ENCODE measurements around the gene ST14. TPM values are rescaled to one million over a fixed set of nuclear protein-coding genes. Genes with fewer than 3 reads are reported as not detected.

ST14 gene
- total and polyA plus RNA-seq, 10 of the 15 experiments (the other 5 are each of a cell fraction or from before 2014, with no cell fraction given), result 0.02 to 3.9 (median 0.73) TPM; not detected in 2

- TF ChIP-seq CEBPZ (IDR thresholded peaks at IDR 0.05; ENCODE audit: low read depth, low read length), result no peak
- TF ChIP-seq CHD1 (IDR thresholded peaks at IDR 0.05; ENCODE audit: low read depth, low read length), result no peak
Observed at GRCh38 chr11:130146796-130147195, 12.8 kb upstream of the ST14 start (continued).

- BruUV-seq (replicated peaks), result no TSS peak
- RAD21 ChIA-PET (ENCODE audit: unreplicated experiment), result no interaction called here
- H3K9me3 ChIP-seq (replicated peaks; ENCODE audit: control insufficient read depth, insufficient read depth, low read length), result no peaks in the 10 kb centered on the region; the same call in 2 of the 3 replicates
- H3K79me2 ChIP-seq (ENCODE audit: control insufficient read depth, insufficient read depth, low read length), result no peaks in the 10 kb centered on the region
- intact Hi-C loops (cut with micrococcal nuclease; ENCODE audit: unreplicated experiment) (loop anchor here (5.0 kb wide), 1 partner anchor 33 kb away; no protein-coding TSS in a partner anchor), in situ Hi-C loops (cut with MboI) (no loop called here)
- H3K27ac ChIP-seq (ENCODE audit: control insufficient read depth, insufficient read depth), result no peak overlapping the region
- SMC1A ChIA-PET (ENCODE audit: uncharacterized antibody, unreplicated experiment), result interaction anchor here (0.8 to 5.0 kb wide), 4 partner anchors 10 to 27 kb away, joined by 3 to 33 read pairs (median 8); partner anchors contain the start of gene ST14
- no peak; the same call in 2 of the 3 replicates for ATAC-seq
- no peaks in the 10 kb centered on the region for H3K27me3 ChIP-seq (replicated peaks in 1 of 2; ENCODE audit: control insufficient read depth in 2 of 2, insufficient read depth in 2 of 2, low read length in 1 of 2)
- peaks cover 59% of the 10 kb centered on the region for H3K4me1 ChIP-seq (ENCODE audit: control insufficient read depth, insufficient read depth, low read length)
- H3K36me3 ChIP-seq (ENCODE audit: control insufficient read depth in 2 of 2, insufficient read depth in 2 of 2, low read length in 1 of 2), result no peaks in the 10 kb centered on the region
- no peak for FAIRE-seq
- DNase-seq (ENCODE audit: low read depth, low spot score), result no peak
- H3K4me3 ChIP-seq, result no peak overlapping the region
- no peaks in the 10 kb centered on the region for H4K20me1 ChIP-seq (ENCODE audit: control insufficient read depth, insufficient read depth)
- H2AFZ ChIP-seq (ENCODE audit: control insufficient read depth, low read depth, low read length), result no peak overlapping the region
- no peak overlapping the region for H3K9ac ChIP-seq (ENCODE audit: control insufficient read depth, insufficient read depth, low read length)
- H3K4me2 ChIP-seq (ENCODE audit: control insufficient read depth, insufficient read depth), result no peak overlapping the region
- POLR2A ChIA-PET, result no interaction called here
- 67% methylated on average over 12 of the region's 12 CpGs for WGBS (ENCODE audit: insufficient coverage, insufficient replicate concordance, low lambda C conversion rate, missing lambda C conversion rate)
- CTCF ChIA-PET, result interaction anchor here (1.2 to 3.3 kb wide), 3 partner anchors 11 to 233 kb away, joined by 4 to 10 read pairs (median 4); partner anchors contain the start of gene ST14
- peak; percentile 16 for TF ChIP-seq MEF2B (IDR thresholded peaks at IDR 0.05; ENCODE audit: partially characterized antibody, poor library complexity, severe bottlenecking)
- TF ChIP-seq BCL11A (IDR thresholded peaks at IDR 0.05; ENCODE audit: low read depth, low read length), result no peak
- TF ChIP-seq IKZF2 (IDR thresholded peaks at IDR 0.05), result 0 out of 4 replicates have a peak, but pooled peaks of 1 of the 2 experiments have one; percentile 16
- TF ChIP-seq DPF2 (IDR thresholded peaks at IDR 0.05), result 0 out of 2 replicates have a peak, but pooled peaks have one; percentile 35
- no peak for TF ChIP-seq ATF3 (IDR thresholded peaks at IDR 0.05; ENCODE audit: borderline replicate concordance, extremely low read depth, low read depth, low read length)
- peak; percentile 31; the same call in 1 of the 2 replicates for TF ChIP-seq RUNX3 (IDR thresholded peaks at IDR 0.05; ENCODE audit: low read length)
- TF ChIP-seq MTA2 (IDR thresholded peaks at IDR 0.05; ENCODE audit: low read depth), result peak; percentile 74
- TF ChIP-seq PAX5 (IDR thresholded peaks at IDR 0.05; ENCODE audit: borderline replicate concordance, low read depth, low read length), result 0 out of 2 replicates have a peak, but pooled peaks have one; percentile 28
- TF ChIP-seq USF1 (IDR thresholded peaks at IDR 0.05; ENCODE audit: borderline replicate concordance, extremely low read length, insufficient read depth, low read depth, low read length), result no peak
- TF ChIP-seq NR2F1 (conservative IDR thresholded peaks at IDR 0.05), result peak; percentile 72
- TF ChIP-seq JUNB (IDR thresholded peaks at IDR 0.05), result peak; percentile 50
- TF ChIP-seq SMARCA5 (IDR thresholded peaks at IDR 0.05), result peak; percentile 41; the same call in 1 of the 2 replicates
- peak; percentile 66 for TF ChIP-seq MLLT1 (IDR thresholded peaks at IDR 0.05)
- no peak for TF ChIP-seq POU2F2 (IDR thresholded peaks at IDR 0.05; ENCODE audit: borderline replicate concordance, low read depth, low read length)
Observed at GRCh38 chr11:130148796-130149326, 10.7 kb upstream of the ST14 start.

All from GM12878 (cell line).